Lower leg skin (tissue), 3 donors: ENCODE measurements around the gene CEP63.

ENCODE experiments used
- POLR2A ChIP-seq, 2 donors: fragments of 450-650 bp; IDR thresholded peaks; one replicate each; pipeline ENCODE4 v1.6.1; 2016 to 2017; ENCODE audit warnings: antibody characterized with exemption in 2 of 2, mild to moderate bottlenecking in 1 of 2, moderate library complexity in 1 of 2
- TF ChIP-seq, protein P1 (sequence below), 3 donors: fragments of 450-650 bp; IDR thresholded peaks; one replicate each; pipeline ENCODE4 v1.5.1; 2016; ENCODE audit warnings: antibody characterized with exemption in 3 of 3, mild to moderate bottlenecking in 3 of 3, moderate library complexity in 2 of 3

DNA sequence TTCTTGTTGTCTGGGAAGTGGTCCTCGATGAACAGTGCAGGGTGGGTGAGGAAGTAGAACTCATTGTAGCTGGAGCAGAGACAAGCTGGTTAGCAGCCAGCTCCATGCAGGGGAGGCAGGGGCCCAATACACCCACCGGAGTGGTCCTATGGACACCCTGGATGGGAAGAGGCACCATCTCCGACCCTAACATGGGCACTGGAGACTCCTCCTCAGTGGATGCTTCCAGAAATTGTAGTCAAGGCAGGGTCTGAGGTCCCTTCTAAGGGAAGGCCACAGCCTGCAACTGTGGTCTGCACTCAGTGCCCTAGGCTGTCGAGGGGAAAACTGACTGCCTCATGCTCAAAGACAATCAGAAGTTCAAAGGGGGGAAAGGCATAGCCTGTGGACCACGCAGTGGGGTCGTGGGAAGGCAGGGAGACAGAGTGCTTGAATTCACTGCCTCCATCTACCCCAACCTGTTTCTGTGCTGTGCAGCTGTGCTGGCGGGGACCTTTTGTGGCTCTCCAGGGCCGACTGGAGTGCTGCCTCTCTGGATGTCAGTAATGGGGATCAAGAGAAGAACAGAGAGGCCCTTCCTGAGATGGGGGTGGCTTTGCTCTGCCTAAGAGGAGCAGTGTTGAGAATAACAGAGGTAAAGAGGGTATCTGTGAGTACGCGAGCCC, 123.0 kb downstream of the CEP63 start:
- TF ChIP-seq, protein P1, sequence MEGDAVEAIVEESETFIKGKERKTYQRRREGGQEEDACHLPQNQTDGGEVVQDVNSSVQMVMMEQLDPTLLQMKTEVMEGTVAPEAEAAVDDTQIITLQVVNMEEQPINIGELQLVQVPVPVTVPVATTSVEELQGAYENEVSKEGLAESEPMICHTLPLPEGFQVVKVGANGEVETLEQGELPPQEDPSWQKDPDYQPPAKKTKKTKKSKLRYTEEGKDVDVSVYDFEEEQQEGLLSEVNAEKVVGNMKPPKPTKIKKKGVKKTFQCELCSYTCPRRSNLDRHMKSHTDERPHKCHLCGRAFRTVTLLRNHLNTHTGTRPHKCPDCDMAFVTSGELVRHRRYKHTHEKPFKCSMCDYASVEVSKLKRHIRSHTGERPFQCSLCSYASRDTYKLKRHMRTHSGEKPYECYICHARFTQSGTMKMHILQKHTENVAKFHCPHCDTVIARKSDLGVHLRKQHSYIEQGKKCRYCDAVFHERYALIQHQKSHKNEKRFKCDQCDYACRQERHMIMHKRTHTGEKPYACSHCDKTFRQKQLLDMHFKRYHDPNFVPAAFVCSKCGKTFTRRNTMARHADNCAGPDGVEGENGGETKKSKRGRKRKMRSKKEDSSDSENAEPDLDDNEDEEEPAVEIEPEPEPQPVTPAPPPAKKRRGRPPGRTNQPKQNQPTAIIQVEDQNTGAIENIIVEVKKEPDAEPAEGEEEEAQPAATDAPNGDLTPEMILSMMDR (IDR thresholded peaks at IDR 0.05): no peak
- TF ChIP-seq POLR2A (IDR thresholded peaks at IDR 0.05): no peak
